ENCODE results near the gene CALY. TPM values are rescaled to one million over a fixed set of nuclear protein-coding genes. Genes with fewer than 3 reads are reported as not detected.

CALY gene
- total RNA-seq, 1 experiment from 2014 or later: 1.9 TPM

GRCh38 chr10:133332936-133333699 is 3.6 kb downstream of the CALY start:
- CTCF ChIA-PET: interaction anchor here (0.6 kb wide), 1 partner anchor 240 kb away, joined by 5 read pairs; no protein-coding TSS in a partner anchor
- no peak for ATAC-seq
- intact Hi-C loops (cut with micrococcal nuclease; ENCODE audit: unreplicated experiment): no loop called here

More at GRCh38 chr10:133332936-133333699, 3.6 kb downstream of the CALY start:
- POLR2A ChIA-PET: no interaction called here
- H3K27me3 ChIP-seq (ENCODE audit: control insufficient read depth, insufficient read depth, low read length): peaks cover 16% of the 10 kb centered on the region
- H3K27ac ChIP-seq (ENCODE audit: low read length): no peak overlapping the region
- H3K4me1 ChIP-seq (ENCODE audit: control insufficient read depth, insufficient read depth, low read length): no peaks in the 10 kb centered on the region; the same call in 1 of the 2 replicates
- TF ChIP-seq REST (IDR thresholded peaks at IDR 0.05; ENCODE audit: insufficient read depth in 1 of 2, low read depth in 2 of 2, low read length in 1 of 2) (no peak), TCF7L2 (IDR thresholded peaks at IDR 0.05; ENCODE audit: low read depth, low read length) (no peak), CTCF (IDR thresholded peaks at IDR 0.05) (no peak), POLR2AphosphoS5 (IDR thresholded peaks at IDR 0.05; ENCODE audit: low read depth, low read length) (no peak), SIN3A (IDR thresholded peaks at IDR 0.05; ENCODE audit: borderline replicate concordance, insufficient read depth, low read depth, low read length) (no peak)
- no peak for DNase-seq (ENCODE audit: low read depth, low spot score)
- no peaks in the 10 kb centered on the region for H3K36me3 ChIP-seq (ENCODE audit: control insufficient read depth, insufficient read depth, low read length)
- no TSS peak for BruUV-seq (replicated peaks)
- in situ Hi-C loops (cut with HindIII; ENCODE audit: low pct_unique_long_range_greater_than_20kb, low sequenced_read_pairs): no loop called here
- H3K9me3 ChIP-seq (ENCODE audit: control insufficient read depth, insufficient read depth, low read depth, low read length): no peaks in the 10 kb centered on the region
- H3K4me3 ChIP-seq (ENCODE audit: low read depth in 2 of 2, low read length in 2 of 2): no peak overlapping the region
